Subcutaneous abdominal adipose tissue (tissue), 5 donors: ENCODE data around the gene CLDN6.

Experiments
- H3K27ac ChIP-seq: one replicate; pipeline ENCODE4 v1.7.0; 2013; ENCODE audit warnings: low read depth, mild to moderate bottlenecking, inconsistent platforms, low read length, moderate library complexity
- H3K27me3 ChIP-seq, 5 donors: one replicate each; pipeline ENCODE4 v1.7.0; 2013; ENCODE audit warnings: low read length in 5 of 5, inconsistent platforms in 1 of 5; ENCODE audit not compliant: control insufficient read depth in 5 of 5, insufficient read depth in 4 of 5
- H3K36me3 ChIP-seq, 5 donors: one replicate each; pipeline ENCODE4 v1.7.0; 2013; ENCODE audit warnings: low read length in 5 of 5; ENCODE audit not compliant: control insufficient read depth in 5 of 5, insufficient read depth in 5 of 5
- H3K4me1 ChIP-seq, 5 donors: one replicate each; pipeline ENCODE4 v1.7.0; 2013; ENCODE audit warnings: low read length in 5 of 5, mild to moderate bottlenecking in 3 of 5, moderate library complexity in 1 of 5; ENCODE audit not compliant: control insufficient read depth in 5 of 5, insufficient read depth in 5 of 5
- H3K4me3 ChIP-seq, 5 donors: one replicate each; pipeline ENCODE4 v1.7.0; 2013; ENCODE audit warnings: low read length in 5 of 5, low read depth in 1 of 5
- H3K9ac ChIP-seq, 5 donors: one replicate each; pipeline ENCODE4 v1.7.0; 2013; ENCODE audit warnings: low read length in 5 of 5, mild to moderate bottlenecking in 4 of 5, moderate library complexity in 3 of 5
- H3K9me3 ChIP-seq, 5 donors: one replicate each; pipeline ENCODE4 v1.7.0; 2013; ENCODE audit warnings: low read length in 5 of 5; ENCODE audit not compliant: control insufficient read depth in 5 of 5
- donor health status: healthy.
- donor health status: healthy.
- donor health status: healthy.
- donor health status: healthy.
- donor health status: healthy.

The CLDN6 gene

DNA sequence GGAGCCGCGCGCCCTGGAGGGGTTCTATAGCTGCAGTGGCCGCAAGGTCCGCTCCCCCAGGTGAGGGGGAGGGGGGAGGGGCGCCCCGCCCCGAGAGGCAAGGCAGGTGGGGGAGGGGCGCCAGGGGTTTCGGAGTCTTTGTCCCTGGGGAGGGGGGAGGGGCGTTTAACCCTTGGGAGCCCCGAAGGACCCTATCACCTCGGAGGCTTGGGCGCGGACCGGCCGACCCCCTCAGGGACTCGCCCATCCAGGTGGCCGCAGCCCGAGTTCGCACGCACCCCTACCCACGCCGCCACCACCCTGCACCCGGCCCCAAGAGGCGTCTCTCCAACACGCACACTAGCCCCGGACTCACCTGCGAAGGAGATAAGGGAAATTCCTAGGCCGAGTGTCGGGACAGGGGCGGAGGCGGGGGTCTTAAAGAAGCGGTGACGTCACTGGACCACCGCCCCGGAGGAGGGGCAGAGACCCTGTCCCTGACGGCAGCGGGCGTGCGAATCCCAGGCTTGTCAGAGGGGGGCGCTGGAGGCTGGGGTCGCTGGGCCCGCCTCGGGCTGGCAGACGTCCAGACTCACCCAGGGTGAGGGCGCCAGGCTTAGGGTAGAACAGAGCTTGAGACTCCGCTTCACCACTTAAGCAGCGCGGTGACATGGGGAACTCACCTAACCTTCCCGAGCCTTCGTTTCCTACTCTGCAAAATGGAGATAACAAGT is at the start of gene CLDN6:
Gene CLDN6, minus strand, starts transcription at position 390 of the 713 bp plus-strand sequence. CDS start 2,162 bp downstream, outside the sequence.
- H3K36me3 ChIP-seq, result no peaks in the 10 kb centered on the region
- no peak within 1 kb of the TSS for H3K9ac ChIP-seq
- H3K27ac ChIP-seq, result no peak within 1 kb of the TSS
- H3K4me3 ChIP-seq, result no peak within 1 kb of the TSS
- peaks cover 4 to 37% (median 28%) of the 10 kb centered on the region in 5 donors for H3K4me1 ChIP-seq
- no peaks in the 10 kb centered on the region for H3K9me3 ChIP-seq
- peaks cover 20 to 41% (median 23%) of the 10 kb centered on the region in 5 donors for H3K27me3 ChIP-seq

DNA sequence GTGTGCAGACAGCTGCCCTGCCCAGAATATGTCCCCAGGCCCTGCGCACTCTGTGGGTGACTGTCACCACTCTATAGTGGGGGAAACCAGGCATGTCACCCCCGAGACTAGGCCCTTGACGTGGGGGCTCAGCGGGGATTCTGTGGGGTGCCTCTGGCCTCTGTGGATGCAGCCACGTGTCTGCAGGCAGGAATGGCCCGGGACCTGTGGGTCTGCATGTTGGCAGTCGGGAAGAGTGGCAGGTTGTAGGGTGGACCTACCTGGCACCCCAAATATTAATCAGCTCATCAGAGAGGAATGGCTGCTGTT is 48.4 kb upstream of the CLDN6 start:
- H3K4me1 ChIP-seq, result peaks cover 0 to 40% (median 10%) of the 10 kb centered on the region in 5 donors
- peaks cover 0 to 18% (median 5%) of the 10 kb centered on the region in 5 donors for H3K36me3 ChIP-seq
- H3K27ac ChIP-seq, result peak overlapping the region; percentile 84
- H3K4me3 ChIP-seq, result peak overlapping the region; percentile 31 to 73 (median 71)
- H3K9ac ChIP-seq, result peak overlapping the region; percentile 4 to 89 (median 78)
- H3K27me3 ChIP-seq, result no peaks in the 10 kb centered on the region
- no peaks in the 10 kb centered on the region for H3K9me3 ChIP-seq

- peak overlapping the region; percentile 31 to 73 (median 71) for H3K4me3 ChIP-seq
- H3K9ac ChIP-seq, result peak overlapping the region; percentile 23 to 89 (median 78)
- no peaks in the 10 kb centered on the region for H3K9me3 ChIP-seq
- peak overlapping the region; percentile 84 for H3K27ac ChIP-seq
- H3K27me3 ChIP-seq, result no peaks in the 10 kb centered on the region
- peaks cover 0 to 39% (median 10%) of the 10 kb centered on the region in 5 donors for H3K4me1 ChIP-seq
- peaks cover 0 to 18% (median 5%) of the 10 kb centered on the region in 5 donors for H3K36me3 ChIP-seq
These were observed 47.9 kb upstream of the CLDN6 start for GRCh38 chr16:3065742-3066439.

- Histone ChIP-seq H3K9me3 (no peaks in the 10 kb centered on the region), H3K9ac (peak within 1 kb of the TSS; percentile 23 to 89 (median 78))
These were observed 47.2 kb upstream of the CLDN6 start, which contains the start of gene IL32 for GRCh38 chr16:3065069-3065741. Gene IL32, plus strand, starts transcription at chr16:3065640. Its CDS starts 172 bp downstream, at chr16:3065812.

DNA sequence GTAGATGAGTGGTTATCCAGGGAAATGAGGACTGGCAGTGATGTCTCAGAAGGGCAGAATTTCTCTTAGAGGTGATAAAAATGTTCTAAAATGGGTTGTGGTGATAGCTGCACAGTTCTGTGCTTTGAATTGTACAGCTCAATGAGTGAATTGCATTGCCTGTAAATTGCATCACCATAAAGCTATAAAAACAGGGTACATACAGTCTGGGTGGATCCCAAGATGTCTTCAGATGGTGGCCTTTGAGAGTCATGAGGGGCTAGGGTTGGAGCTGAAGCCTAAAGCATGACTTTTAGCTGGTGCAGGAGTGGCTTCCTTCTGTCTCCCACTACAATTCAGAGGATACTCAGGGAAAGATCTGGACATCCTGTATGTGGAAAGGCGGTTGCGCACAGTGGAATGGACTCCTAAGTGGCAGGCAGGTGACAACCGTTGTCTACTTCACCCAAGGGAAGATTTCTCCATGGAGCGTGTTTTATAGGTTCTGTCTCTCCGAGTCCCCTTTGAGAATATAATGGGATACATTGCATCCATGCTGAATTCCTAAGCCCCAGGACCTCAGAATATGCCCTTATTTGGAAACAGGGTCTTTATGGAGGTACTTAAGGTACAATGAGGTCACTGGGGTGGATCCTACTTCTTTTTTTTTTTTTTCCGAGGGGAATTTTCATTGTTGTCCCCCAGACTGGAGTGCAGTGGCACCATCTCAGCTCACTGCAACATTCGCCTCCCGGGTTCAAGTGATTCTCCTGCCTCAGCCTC is 45.8 kb upstream of the CLDN6 start:
- Histone ChIP-seq H3K4me1 (peaks cover 3 to 53% (median 22%) of the 10 kb centered on the region in 5 donors), H3K27me3 (no peaks in the 10 kb centered on the region), H3K4me3 (no peak overlapping the region), H3K9me3 (no peaks in the 10 kb centered on the region), H3K9ac (no peak overlapping the region), H3K36me3 (peaks cover 0 to 15% (median 4%) of the 10 kb centered on the region in 5 donors), H3K27ac (peak overlapping the region; percentile 84)

More at GRCh38 chr16:3065069-3065741, 47.2 kb upstream of the CLDN6 start, which contains the start of gene IL32:
- Histone ChIP-seq H3K27me3 (no peaks in the 10 kb centered on the region), H3K4me3 (peak within 1 kb of the TSS; percentile 31 to 73 (median 71)), H3K4me1 (peaks cover 3 to 42% (median 10%) of the 10 kb centered on the region in 5 donors), H3K36me3 (peaks cover 0 to 18% (median 5%) of the 10 kb centered on the region in 5 donors), H3K27ac (peak within 1 kb of the TSS; percentile 84)

- no peak overlapping the region for H3K9ac ChIP-seq
- no peaks in the 10 kb centered on the region for H3K27me3 ChIP-seq
- peaks cover 3 to 55% (median 31%) of the 10 kb centered on the region in 5 donors for H3K4me1 ChIP-seq
- no peak overlapping the region for H3K4me3 ChIP-seq
- no peak overlapping the region for H3K27ac ChIP-seq
- H3K9me3 ChIP-seq, result no peaks in the 10 kb centered on the region
- peaks cover 0 to 4% (median 0%) of the 10 kb centered on the region in 5 donors for H3K36me3 ChIP-seq
These were observed 44.6 kb upstream of the CLDN6 start for GRCh38 chr16:3062553-3062952.

GRCh38 chr16:3060339-3061127 is 42.5 kb upstream of the CLDN6 start:
- Histone ChIP-seq H3K9ac (peak overlapping the region in 2 of 5 donors; percentile 60 to 79), H3K27me3 (no peaks in the 10 kb centered on the region), H3K9me3 (no peaks in the 10 kb centered on the region), H3K4me1 (peaks cover 3 to 36% (median 29%) of the 10 kb centered on the region in 5 donors), H3K27ac (no peak overlapping the region), H3K36me3 (no peaks in the 10 kb centered on the region), H3K4me3 (peak overlapping the region in 2 of 5 donors; percentile 22 to 80)

DNA sequence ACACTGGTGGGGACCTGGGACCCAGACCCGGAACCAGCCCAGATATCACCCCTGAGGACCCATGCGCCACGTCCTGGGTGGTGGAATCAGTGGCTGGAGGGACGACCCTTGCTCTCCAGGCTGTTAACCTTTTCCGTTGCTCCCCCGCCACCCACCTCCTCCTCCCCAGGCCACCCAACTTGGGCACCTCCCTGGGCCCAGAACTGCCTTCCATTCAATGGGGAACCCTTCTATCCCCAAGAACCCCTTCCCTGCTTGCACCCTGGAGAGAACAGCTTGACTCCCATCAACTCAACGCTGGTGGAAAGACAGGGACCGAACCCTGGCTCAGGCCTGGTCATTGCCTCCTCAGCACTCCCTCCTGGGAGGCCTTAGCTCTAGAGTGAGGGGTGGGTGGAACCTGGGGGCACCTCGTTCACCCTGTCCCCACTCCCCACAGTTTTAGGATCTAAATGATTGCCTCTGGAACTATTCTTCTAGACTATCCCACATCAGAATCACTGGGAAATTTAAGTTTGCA is 41.8 kb upstream of the CLDN6 start:
- peaks cover 0 to 1% (median 0%) of the 10 kb centered on the region in 5 donors for H3K36me3 ChIP-seq
- peak overlapping the region; percentile 22 to 80 (median 63) for H3K4me3 ChIP-seq
- H3K9ac ChIP-seq, result peak overlapping the region; percentile 42 to 79 (median 48)
- H3K27ac ChIP-seq, result peak overlapping the region; percentile 86
- H3K9me3 ChIP-seq, result no peaks in the 10 kb centered on the region
- no peaks in the 10 kb centered on the region for H3K27me3 ChIP-seq
- peaks cover 0 to 34% (median 23%) of the 10 kb centered on the region in 5 donors for H3K4me1 ChIP-seq
